K562 (cell line): ENCODE results near the gene ILK. TPM values are rescaled to one million over a fixed set of nuclear protein-coding genes. Genes with fewer than 3 reads are reported as not detected.
A peak's percentile ranks its signal among the peaks of the same experiment; 100 is the strongest.

Source experiments
- BCOR ChIP-seq: fragments of 450-650 bp; IDR thresholded peaks from 2 replicates; pipeline ENCODE4 v1.6.1; 2016
- CBFB ChIP-seq: sonication (generic); formaldehyde crosslinking; IDR thresholded peaks from 2 replicates; pipeline ENCODE4 v1.4.0; 2020; ENCODE audit warnings: mild to moderate bottlenecking, missing genetic modification reagents
- CREB3 ChIP-seq: fragments of 450-650 bp; conservative IDR thresholded peaks from 2 replicates; pipeline ENCODE4 v1.6.1; 2016; ENCODE audit warnings: missing genetic modification characterization, low read depth, mild to moderate bottlenecking, missing compliant biosample characterization, moderate library complexity
- EGR1 ChIP-seq: fragments of 450-650 bp; conservative IDR thresholded peaks from 2 replicates; pipeline ENCODE4 v1.6.1; 2017; ENCODE audit warnings: mild to moderate bottlenecking
- ELK3 ChIP-seq: fragments of 450-650 bp; formaldehyde crosslinking; IDR thresholded peaks from 2 replicates; pipeline ENCODE4 v1.4.0; 2020; ENCODE audit warnings: mild to moderate bottlenecking
- ETS1 ChIP-seq: conservative IDR thresholded peaks from 2 replicates; pipeline ENCODE4 v1.6.1; 2011; ENCODE audit warnings: low read depth, mild to moderate bottlenecking, low read length; ENCODE audit not compliant: control insufficient read depth
- FOXO4 ChIP-seq: fragments of 450-650 bp; formaldehyde crosslinking; IDR thresholded peaks from 2 replicates; pipeline ENCODE4 v1.4.0; 2020; ENCODE audit warnings: mild to moderate bottlenecking, moderate library complexity
- GABPA ChIP-seq: fragments of 200-800 bp; sonication (Bioruptor generic); conservative IDR thresholded peaks from 2 replicates; pipeline ENCODE4 v1.6.1; 2016; ENCODE audit warnings: low read depth, missing genetic modification characterization, missing compliant biosample characterization
- HMG20B ChIP-seq: fragments of 250-450 bp; sonication (Bioruptor Pico); IDR thresholded peaks from 2 replicates; pipeline ENCODE4 v1.5.0; 2021; ENCODE audit warnings: mild to moderate bottlenecking
- NBN ChIP-seq: fragments of 450-650 bp; IDR thresholded peaks from 2 replicates; pipeline ENCODE4 v1.6.1; 2016; ENCODE audit warnings: low read depth, mild to moderate bottlenecking
- NCOA2 ChIP-seq, 2 experiments: fragments of 450-650 bp; IDR thresholded peaks; 2 replicates each; pipeline ENCODE4 v1.6.1; 2018; ENCODE audit warnings: mild to moderate bottlenecking in 2 of 2, moderate library complexity in 1 of 2; ENCODE audit not compliant: partially characterized antibody in 2 of 2
- OTX1 ChIP-seq: fragments of 450-650 bp; formaldehyde crosslinking; IDR thresholded peaks from 2 replicates; pipeline ENCODE4 v1.4.0; 2022; ENCODE audit warnings: mild to moderate bottlenecking
- POLR2G ChIP-seq: fragments of 200-400 bp; formaldehyde crosslinking; IDR thresholded peaks from 2 replicates; pipeline ENCODE4 v1.6.1; 2017; ENCODE audit warnings: low read depth, mild to moderate bottlenecking, antibody characterized with exemption, low read length, moderate library complexity
- RFX7 ChIP-seq: fragments of 250-450 bp; sonication (Bioruptor Pico); IDR thresholded peaks from 2 replicates; pipeline ENCODE4 v1.5.1; 2021; ENCODE audit warnings: mild to moderate bottlenecking
- SIX5 ChIP-seq, 2 experiments: IDR thresholded peaks; 2 replicates each; pipeline ENCODE4 v1.6.1; 2011; ENCODE audit warnings: low read length in 2 of 2, borderline replicate concordance in 1 of 2, low read depth in 1 of 2, mild to moderate bottlenecking in 1 of 2, moderate library complexity in 1 of 2; ENCODE audit not compliant: insufficient read depth in 1 of 2
- TAF9B ChIP-seq: fragments of 450-650 bp; IDR thresholded peaks from 2 replicates; pipeline ENCODE4 v1.6.1; 2018; ENCODE audit warnings: mild to moderate bottlenecking; ENCODE audit not compliant: partially characterized antibody
- ZC3H8 ChIP-seq: fragments of 450-650 bp; IDR thresholded peaks from 2 replicates; pipeline ENCODE4 v1.6.1; 2017
- ZFP1 ChIP-seq: fragments of 450-650 bp; formaldehyde crosslinking; IDR thresholded peaks from 2 replicates; pipeline ENCODE4 v1.4.0; 2020; ENCODE audit warnings: mild to moderate bottlenecking, mixed read lengths
- ZNF644 ChIP-seq: fragments of 200-800 bp; sonication (Bioruptor generic); IDR thresholded peaks from 2 replicates; pipeline ENCODE4 v1.6.1; 2016; ENCODE audit warnings: low read depth, missing genetic modification characterization, missing compliant biosample characterization
- ZSCAN32 ChIP-seq: fragments of 450-650 bp; formaldehyde crosslinking; IDR thresholded peaks from 2 replicates; pipeline ENCODE4 v1.4.0; 2020; ENCODE audit warnings: mild to moderate bottlenecking, moderate library complexity
- polyA plus RNA-seq, 8 experiments: library from polyadenylated mRNA; depleted of rRNA in 4 of 8; stranded (reverse) in 5 of 8; unstranded in 3 of 8; fragments of >200 nt; fragmentation: Nextera tagmentation in 2 of 8; fragmentation: Illumina TruSeq in 1 of 8; extraction: Ambion mirVana in 2 of 8; extraction: Trizol in 1 of 8; gene quantifications; 2 replicates each; pipeline versions ENCODE4 v1.2.1 to v1.2.3, GENCODE V29; 2011 to 2014; ENCODE audit warnings: inconsistent platforms in 1 of 8, missing spikeins in 1 of 8
- total RNA-seq, 7 experiments: library from RNA; depleted of rRNA in 6 of 7; stranded (reverse); fragments of >200 nt in 6 of 7; fragmentation: Illumina TruSeq in 2 of 7; extraction: Trizol in 2 of 7; gene quantifications; 2 replicates each; pipeline versions ENCODE4 v1.2.1 to v1.2.3, GENCODE V29; 2011 to 2021; ENCODE audit warnings: low replicate concordance in 1 of 7

ILK gene
- total and polyA plus RNA-seq, 9 of the 15 experiments (the other 6 are each of a cell fraction or from before 2014, with no cell fraction given) = 43.3 to 95.9 (median 58.9) TPM

GRCh38 chr11:6568191-6568918 lies 35.2 kb upstream of the ILK start (continued):
- TF ChIP-seq ELK3 (CRISPR knock-in tag) (no peak), NBN (peak; percentile 87; the same call in 1 of the 2 replicates), SIX5 (IDR thresholded peaks at IDR 0.05; ENCODE audit: borderline replicate concordance in 1 of 2, insufficient read depth in 1 of 2, low read depth in 1 of 2, low read length in 2 of 2) (no peak), FOXO4 (no peak), POLR2G (no peak), ZFP1 (CRISPR knock-in tag) (no peak), CBFB (CRISPR knock-in tag) (no peak), CREB3 (tag) (peak; percentile 55; the same call in 1 of the 2 replicates), ZSCAN32 (no peak), BCOR (no peak), GABPA (tag) (no peak), ZC3H8 (no peak), TAF9B (peak; percentile 99), EGR1 (no peak), OTX1 (CRISPR knock-in tag) (no peak), ETS1 (peak; percentile 91; the same call in 1 of the 2 replicates), ZNF644 (tag) (no peak), RFX7 (CRISPR knock-in tag) (no peak), NCOA2 (IDR thresholded peaks at IDR 0.05; ENCODE audit: partially characterized antibody in 2 of 2) (no peak), HMG20B (no peak)
